ENCODE data around the gene KRTAP2-3.
"Not testable (repeated sequence)": the region's sequence is repeated elsewhere in the genome, so short reads cannot be mapped to it uniquely, and the experiment has no call there.

The KRTAP2-3 gene

GRCh38 chr17:41065829-41066624 lies 6.1 kb upstream of the KRTAP2-3 start, which contains the start of gene KRTAP2-4:
TSS of gene KRTAP2-4 (minus strand) at chr17:41065879. CDS start at chr17:41065845, 34 bp downstream.
- DNase-seq = no peak

GRCh38 chr17:41065016-41065689 lies 5.2 kb upstream of the KRTAP2-3 start:
- not testable (repeated sequence) for DNase-seq

DNA sequence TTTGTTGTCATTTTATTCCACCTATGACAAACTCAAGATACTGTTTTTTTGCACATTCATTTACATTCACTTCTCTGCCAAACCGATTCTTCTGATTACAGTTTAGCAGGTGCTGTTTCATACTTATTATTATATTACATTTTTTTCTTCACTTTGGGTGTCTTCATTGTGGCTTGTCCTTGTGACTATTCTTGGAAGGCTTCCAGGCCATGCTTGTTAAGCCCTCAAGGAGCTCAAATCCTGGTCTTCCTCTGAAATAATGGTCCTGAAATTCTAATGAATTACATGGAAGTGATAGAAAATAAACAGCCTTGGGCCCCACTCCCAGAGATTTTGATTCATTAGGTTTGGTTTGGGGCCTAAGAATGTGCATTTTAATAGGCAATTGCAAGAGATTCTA lies 4.4 kb upstream of the KRTAP2-3 start:
- DNase-seq = no peak

DNA sequence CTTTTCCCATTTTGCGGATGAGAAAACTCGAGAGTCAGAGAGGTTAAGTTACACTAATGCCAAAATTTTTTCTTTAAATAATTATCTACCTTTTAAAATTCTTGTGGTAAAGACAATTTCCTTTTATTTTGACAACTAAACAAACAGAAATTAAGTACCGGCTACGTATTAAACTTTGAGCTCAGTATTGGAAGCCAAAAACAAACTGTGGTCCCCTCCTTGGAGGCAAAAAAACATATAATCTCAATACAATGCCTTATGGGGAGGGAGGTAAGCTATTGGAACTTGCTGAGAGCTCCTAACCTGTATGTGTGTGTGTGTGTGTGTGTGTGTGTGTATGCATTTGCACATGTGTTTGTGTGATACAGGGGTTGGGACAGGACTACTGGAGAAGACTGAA lies 3.5 kb upstream of the KRTAP2-3 start:
- DNase-seq = no peak

DNA sequence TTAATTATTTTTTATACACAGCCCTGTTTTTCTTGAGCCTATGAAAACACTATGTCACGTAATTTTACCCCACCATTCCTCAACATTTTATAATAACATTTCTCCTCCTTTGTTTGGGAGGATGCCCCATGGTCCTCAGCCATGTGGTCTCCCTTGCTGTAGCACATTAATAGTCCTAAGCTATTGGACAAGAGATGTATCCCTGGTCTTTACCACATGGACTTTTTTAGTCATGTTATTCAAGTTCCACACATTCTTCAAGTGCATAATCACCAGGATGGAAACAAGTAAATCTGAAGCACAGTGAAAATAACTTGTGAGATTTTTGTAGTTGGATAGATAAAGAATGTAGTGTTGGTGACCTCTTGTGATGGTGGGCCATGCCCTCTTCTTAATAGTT lies 2.0 kb upstream of the KRTAP2-3 start:
- no peak for DNase-seq

DNA sequence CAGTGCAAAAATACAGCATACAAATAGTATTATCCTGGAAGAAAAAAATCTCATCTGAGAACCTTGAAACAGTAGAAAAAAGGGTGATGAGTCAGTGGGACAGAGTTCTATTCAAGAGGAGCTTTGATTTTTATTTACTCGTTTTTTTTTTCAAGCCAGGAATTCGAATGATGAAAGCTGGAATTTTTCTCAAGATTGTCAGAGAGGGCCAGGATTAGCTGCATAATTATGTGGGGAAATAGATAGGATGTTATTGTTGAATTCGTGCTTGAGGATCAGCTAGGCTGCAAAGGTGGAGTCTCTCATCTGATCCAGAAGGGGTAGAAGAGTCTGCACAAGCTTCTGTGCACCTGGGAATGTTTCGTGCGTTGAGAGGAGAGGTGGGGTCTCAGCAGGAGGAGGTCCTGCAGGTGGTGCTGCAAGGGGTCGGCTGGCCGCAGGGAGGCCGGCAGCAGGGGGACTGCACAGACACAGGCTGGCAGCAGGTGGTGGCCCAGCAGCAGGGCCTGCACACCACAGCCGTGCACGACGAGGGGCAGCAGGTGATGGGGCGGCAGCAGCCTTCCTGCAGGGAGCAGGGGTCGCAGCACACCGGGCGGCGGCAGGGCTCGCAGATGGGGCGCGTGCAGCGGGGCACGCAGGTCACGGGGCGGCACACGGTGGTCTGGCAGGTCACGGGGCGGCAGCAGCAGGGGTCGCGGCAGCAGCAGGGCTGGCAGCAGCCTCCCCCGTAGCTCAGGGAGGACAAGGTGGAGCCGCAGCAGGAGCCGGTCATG lies 450 bp downstream of the KRTAP2-3 start:
- not testable (repeated sequence) for DNase-seq

DNA sequence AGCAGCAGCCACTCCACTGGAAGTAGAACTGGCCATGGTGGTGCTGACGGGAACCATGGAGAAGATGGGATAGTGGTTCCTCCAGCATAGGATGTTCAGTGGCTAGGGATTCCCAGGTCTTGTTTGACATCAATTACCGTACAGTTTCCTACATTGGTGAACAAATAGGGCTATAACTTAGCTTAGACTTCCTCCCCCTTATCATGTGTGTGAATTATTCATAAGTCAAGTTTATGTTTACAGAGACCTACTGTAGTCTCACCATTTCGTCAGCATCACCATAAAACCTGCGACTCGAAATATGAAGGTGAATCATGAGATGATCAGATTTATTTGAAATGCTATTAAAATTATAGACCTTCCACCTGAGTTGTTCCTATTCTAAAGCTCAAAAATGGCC lies 1.2 kb downstream of the KRTAP2-3 start:
- DNase-seq = no peak

DNA sequence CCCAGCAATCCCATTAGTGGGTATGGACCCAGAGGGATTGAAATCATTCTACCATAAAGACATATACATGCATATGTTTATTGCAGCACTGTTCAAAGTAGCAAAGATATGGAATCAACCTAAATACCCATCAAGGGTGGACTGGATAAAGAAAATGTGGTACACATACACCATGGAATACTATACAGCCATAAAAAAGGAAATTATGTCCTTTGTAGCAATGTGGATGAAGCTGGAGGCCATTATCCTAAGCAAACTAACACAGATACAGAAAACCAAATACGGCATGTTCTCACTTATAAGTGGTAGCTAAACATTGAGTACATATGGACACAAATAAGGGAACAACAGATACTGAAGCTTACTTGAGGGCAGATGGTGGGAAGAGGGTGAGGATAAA lies 2.4 kb downstream of the KRTAP2-3 start:
- DNase-seq = no peak

DNA sequence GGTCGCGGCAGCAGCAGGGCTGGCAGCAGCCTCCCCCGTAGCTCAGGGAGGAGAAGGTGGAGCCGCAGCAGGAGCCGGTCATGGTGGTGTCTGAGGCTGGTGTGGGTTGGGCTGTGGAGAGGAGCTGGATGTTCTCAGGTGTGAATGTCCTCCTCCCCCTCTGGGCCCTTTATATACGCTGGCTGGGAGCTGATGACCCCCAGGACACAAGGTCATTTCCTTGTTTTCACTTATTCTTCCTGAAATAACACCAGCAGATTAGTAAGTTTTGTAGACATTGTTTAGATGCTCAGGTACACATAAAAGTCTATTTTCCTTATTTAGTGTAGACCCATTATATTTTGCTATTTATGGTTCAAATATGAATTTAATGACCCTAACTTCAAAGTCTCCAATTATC lies 4.8 kb downstream of the KRTAP2-3 start, which contains the start of gene KRTAP2-2:
Gene KRTAP2-2, minus strand, starts transcription at position 101 of the 400 bp plus-strand sequence. Its CDS starts 19 bp downstream, at position 82.
- not testable (repeated sequence) for DNase-seq

GRCh38 chr17:41054556-41054955 lies 5.4 kb downstream of the KRTAP2-3 start:
- DNase-seq = not testable (repeated sequence)

DNA sequence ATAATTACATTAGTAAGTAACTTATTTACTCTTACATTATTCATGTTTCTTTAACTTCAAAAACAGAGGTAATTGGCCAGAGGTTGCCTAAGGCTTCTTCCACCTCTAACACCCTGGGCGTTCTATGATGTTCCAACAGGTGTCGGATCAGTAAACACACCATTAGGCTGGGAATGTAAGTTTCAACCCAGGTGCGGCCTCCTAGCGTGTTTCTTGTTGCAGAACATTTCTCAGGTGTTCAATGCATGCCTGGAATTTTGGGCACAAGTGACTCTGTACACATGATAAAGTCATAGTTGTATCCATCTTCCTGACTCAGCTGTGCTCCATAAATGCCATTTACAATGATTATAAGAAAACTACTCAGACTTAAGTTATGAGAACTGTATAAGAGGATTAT lies 5.9 kb downstream of the KRTAP2-3 start:
- DNase-seq = no peak

GRCh38 chr17:41052566-41052965 lies 7.3 kb downstream of the KRTAP2-3 start:
- DNase-seq = no peak

- no peak for DNase-seq
These were observed 10.8 kb downstream of the KRTAP2-3 start for GRCh38 chr17:41049110-41049509.

DNA sequence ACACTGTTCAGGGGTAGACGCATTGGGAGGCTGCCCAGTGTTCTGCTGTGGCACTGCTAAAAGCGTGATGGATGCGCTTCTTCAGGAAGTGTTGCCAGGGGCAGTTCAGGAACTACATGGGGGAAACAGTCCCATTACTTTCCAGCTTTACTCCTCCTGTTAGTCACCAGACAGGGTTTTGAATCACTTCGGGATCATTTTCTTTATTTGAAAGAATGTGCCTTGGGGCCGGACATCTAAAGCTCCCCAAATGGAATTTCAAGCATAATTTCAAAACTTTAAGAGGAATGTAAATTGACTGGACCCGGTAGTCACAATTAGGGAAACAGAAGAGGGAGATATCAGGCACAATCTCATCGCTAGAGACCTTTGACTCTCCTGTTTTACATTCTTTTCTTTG lies 11.5 kb downstream of the KRTAP2-3 start:
- no peak for DNase-seq

GRCh38 chr17:41046735-41047465 lies 13.0 kb downstream of the KRTAP2-3 start, which contains the start of gene KRTAP2-1:
TSS of gene KRTAP2-1 (minus strand) at chr17:41047316. CDS start at chr17:41047267, 49 bp downstream.
- DNase-seq = not testable (repeated sequence)

DNA sequence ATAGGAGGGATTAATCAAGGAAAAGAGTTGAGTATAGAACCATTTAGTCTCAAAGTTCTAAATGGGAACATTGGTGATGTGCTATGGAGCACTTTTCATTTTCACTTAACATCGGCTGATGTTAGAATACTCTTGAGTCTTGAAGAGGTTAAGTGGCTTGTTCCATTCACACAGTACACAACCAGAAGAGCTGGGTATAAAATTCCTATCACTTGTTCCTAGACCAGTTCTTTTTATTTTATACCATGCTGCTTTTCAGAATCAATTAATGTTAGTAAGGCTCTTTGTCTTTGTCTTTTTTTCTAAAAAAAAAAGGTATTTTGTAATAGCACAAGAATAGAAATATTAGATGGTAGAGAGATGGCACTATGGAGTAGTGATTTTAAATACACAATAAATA lies 17.0 kb downstream of the KRTAP2-3 start:
- DNase-seq = no peak

DNA sequence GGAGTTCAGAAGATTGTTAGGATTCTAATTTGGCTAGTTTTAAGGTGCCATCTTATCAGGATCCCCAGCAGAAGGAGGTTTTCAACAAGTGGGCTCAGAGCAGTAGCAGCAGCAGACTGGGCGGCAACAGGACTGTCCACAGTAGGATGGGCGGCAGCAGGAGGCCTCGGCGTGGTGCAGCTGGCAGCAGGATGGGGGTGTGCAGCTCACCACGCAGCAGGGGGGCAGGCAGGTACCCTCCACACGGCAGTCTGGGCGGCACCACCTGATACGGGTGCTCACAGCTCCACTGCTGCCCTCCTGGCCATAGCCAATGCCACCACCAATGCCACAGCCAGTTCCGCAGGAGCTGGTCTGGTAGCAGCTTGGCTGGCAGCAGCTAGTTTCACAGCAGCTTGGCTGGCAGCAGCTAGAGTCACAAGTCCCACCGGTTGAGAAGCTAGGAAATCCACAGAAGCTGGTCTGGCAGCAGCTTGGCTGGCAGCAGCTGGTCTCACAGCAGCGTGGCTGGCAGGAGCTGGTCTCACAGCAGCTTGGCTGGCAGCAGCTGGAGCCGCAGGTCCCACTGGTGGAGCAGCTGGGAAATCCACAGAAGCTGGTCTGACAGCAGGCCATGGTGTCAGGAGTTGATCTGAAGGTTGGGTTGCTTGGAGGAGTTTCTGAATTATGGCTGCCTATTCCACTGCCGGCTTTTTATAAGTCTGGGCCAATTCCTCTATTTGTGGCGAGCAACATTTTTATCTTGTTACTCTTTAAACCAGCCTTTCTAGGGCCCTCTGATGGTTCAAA lies 18.9 kb downstream of the KRTAP2-3 start, which contains the start of gene KRTAP1-1:
Gene KRTAP1-1, minus strand, starts transcription at position 668 of the 789 bp plus-strand sequence. Its CDS starts 53 bp downstream, at position 615.
- not testable (repeated sequence) for DNase-seq

- no peak for DNase-seq
These were observed 22.0 kb downstream of the KRTAP2-3 start for GRCh38 chr17:41037853-41038350.

DNA sequence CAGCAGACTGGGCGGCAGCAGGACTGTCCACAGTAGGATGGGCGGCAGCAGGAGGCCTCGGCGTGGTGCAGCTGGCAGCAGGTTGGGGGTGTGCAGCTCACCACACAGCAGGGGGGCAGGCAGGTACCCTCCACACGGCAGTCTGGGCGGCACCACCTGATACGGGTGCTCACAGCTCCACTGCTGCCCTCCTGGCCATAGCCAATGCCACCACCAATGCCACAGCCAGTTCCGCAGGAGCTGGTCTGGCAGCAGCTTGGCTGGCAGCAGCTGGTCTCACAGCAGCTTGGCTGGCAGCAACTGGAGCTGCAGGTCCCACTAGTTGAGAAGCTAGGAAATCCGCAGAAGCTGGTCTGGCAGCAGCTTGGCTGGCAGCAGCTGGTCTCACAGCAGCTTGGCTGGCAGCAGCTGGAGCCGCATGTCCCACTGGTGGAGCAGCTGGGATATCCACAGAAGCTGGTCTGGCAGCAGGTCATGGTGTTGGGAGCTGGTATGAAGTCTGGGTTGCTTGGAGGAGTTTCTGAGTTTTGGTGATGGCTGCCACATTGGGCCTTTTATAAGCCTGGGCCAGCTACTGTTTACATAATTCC lies 25.5 kb downstream of the KRTAP2-3 start, which contains the start of gene KRTAP1-3:
Gene KRTAP1-3, minus strand, starts transcription at position 529 of the 590 bp plus-strand sequence. Its CDS starts 53 bp downstream, at position 476.
- not testable (repeated sequence) for DNase-seq

- no peak for DNase-seq
These were observed 30.2 kb downstream of the KRTAP2-3 start, which contains the start of gene KRTAP1-4 for GRCh38 chr17:41029633-41030245. TSS of gene KRTAP1-4 (minus strand) at chr17:41030195. CDS start at chr17:41030078, 117 bp downstream.
